Measurements from ENCODE around the gene PTDSS2.
"Not testable (repeated sequence)": the region's sequence is repeated elsewhere in the genome, so short reads cannot be mapped to it uniquely, and the experiment has no call there.

Gene PTDSS2

GRCh38 chr11:449889-450808, at the start of gene PTDSS2:
Gene PTDSS2 (plus strand): TSS chr11:450279. CDS start chr11:450456, 177 bp downstream.
- DNase-seq: peak; percentile 90

- DNase-seq: not testable (repeated sequence)
Measured at GRCh38 chr11:401196-401595, 48.9 kb upstream of the PTDSS2 start.

GRCh38 chr11:403021-403760, 46.9 kb upstream of the PTDSS2 start:
- DNase-seq: no peak

- no peak for DNase-seq
Measured at GRCh38 chr11:403761-404431, 46.2 kb upstream of the PTDSS2 start.

GRCh38 chr11:404551-405264, 45.4 kb upstream of the PTDSS2 start:
- DNase-seq: no peak

GRCh38 chr11:405323-405953, 44.6 kb upstream of the PTDSS2 start:
- no peak for DNase-seq

GRCh38 chr11:405954-406795, 43.9 kb upstream of the PTDSS2 start:
- DNase-seq: no peak

- peak; percentile 90 for DNase-seq
Measured at GRCh38 chr11:406796-407650, 43.1 kb upstream of the PTDSS2 start.

- no peak for DNase-seq
Measured at GRCh38 chr11:407651-408123, 42.4 kb upstream of the PTDSS2 start.

GRCh38 chr11:408154-409007, 41.7 kb upstream of the PTDSS2 start:
- no peak for DNase-seq

GRCh38 chr11:409008-409599, 41.0 kb upstream of the PTDSS2 start:
- no peak for DNase-seq

GRCh38 chr11:409600-410483, 40.2 kb upstream of the PTDSS2 start:
- no peak for DNase-seq

- not testable (repeated sequence) for DNase-seq
Measured at GRCh38 chr11:410711-411110, 39.4 kb upstream of the PTDSS2 start.

GRCh38 chr11:411520-411919, 38.6 kb upstream of the PTDSS2 start:
- not testable (repeated sequence) for DNase-seq

GRCh38 chr11:412641-413119, 37.4 kb upstream of the PTDSS2 start:
- DNase-seq: no peak

- DNase-seq: no peak
Measured at GRCh38 chr11:413120-414081, 36.7 kb upstream of the PTDSS2 start.

Data from activated effector memory CD4-positive, alpha-beta T cell treated with Interleukin-2 at 50 U/mL for 16 hours (primary cell).